ENCODE data around the gene OSCP1.

- TF ChIP-seq CTCF (conservative IDR thresholded peaks at IDR 0.05 in 1 of 2, IDR thresholded peaks at IDR 0.05 in 1 of 2; ENCODE audit: low read depth in 1 of 2, low read length in 2 of 2) (no peak), EZH2 (IDR thresholded peaks at IDR 0.05; ENCODE audit: low read length, missing control alignments) (no peak)
Measured at GRCh38 chr1:36484099-36484498, 33.8 kb upstream of the OSCP1 start.

Measured in fibroblast of lung (primary cell).